Naive thymus-derived CD8-positive, alpha-beta T cell (primary cell): ENCODE results near the gene TBL1XR1. TPM values are rescaled to one million over a fixed set of nuclear protein-coding genes. Genes with fewer than 3 reads are reported as not detected.
A peak's percentile ranks its signal among the peaks of the same experiment; 100 is the strongest.

Experiments
- ATAC-seq, 2 donors: fragments of 150-1000 bp; cut with Tn5 transposase in 1 of 2; sonication (Bioruptor Pico), chemical (Tn5 transposase) in 1 of 2; 1 replicate in 1 of 2; 2 replicates in 1 of 2; pipeline ENCODE4 v1.10.0; 2021; ENCODE audit warnings: mild to moderate bottlenecking in 2 of 2, moderate library complexity in 2 of 2
- POLR2A ChIA-PET: fragments of 350-600 bp; sonication (Branson Sonifier 250); formaldehyde crosslinking; loops from one replicate; lab custom pipeline; 2021; ENCODE audit warnings: antibody characterized with exemption; lab: Charles Lee
- DNase-seq, 10 donors: peaks; one replicate each; pipeline versions ENCODE4 v3.0.0 to v3.0.0-alpha.2; 2020 to 2022
- H3K27ac Mint-ChIP-seq, 10 donors: one replicate each; pipeline ENCODE4 v1.8.0; 2020 to 2022; ENCODE audit warnings: mild to moderate bottlenecking in 10 of 10, mixed read lengths in 10 of 10, moderate library complexity in 4 of 10, inconsistent platforms in 1 of 10
- H3K27me3 Mint-ChIP-seq, 5 donors: one replicate each; pipeline ENCODE4 v1.8.0; 2021 to 2022; ENCODE audit warnings: mixed read lengths in 5 of 5
- H3K36me3 Mint-ChIP-seq, 3 donors: one replicate each; pipeline ENCODE4 v1.8.0; 2020 to 2022; ENCODE audit warnings: mixed read lengths in 3 of 3, mild to moderate bottlenecking in 2 of 3, inconsistent platforms in 1 of 3
- H3K4me1 Mint-ChIP-seq, 4 donors: one replicate each; pipeline ENCODE4 v1.8.0; 2021 to 2022; ENCODE audit warnings: mixed read lengths in 4 of 4
- H3K4me3 Mint-ChIP-seq, 10 donors: one replicate each; pipeline ENCODE4 v1.8.0; 2020 to 2022; ENCODE audit warnings: mild to moderate bottlenecking in 10 of 10, mixed read lengths in 10 of 10, moderate library complexity in 6 of 10, inconsistent platforms in 1 of 10
- H3K9me3 Mint-ChIP-seq, 9 donors: one replicate each; pipeline ENCODE4 v1.8.0; 2020 to 2022; ENCODE audit warnings: mixed read lengths in 9 of 9, mild to moderate bottlenecking in 3 of 9, inconsistent platforms in 1 of 9, moderate library complexity in 1 of 9
- polyA plus RNA-seq, 3 donors: library from polyadenylated mRNA; unstranded; fragments of 300-500 nt; fragmentation: Illumina TruSeq; gene quantifications; one replicate each; pipeline ENCODE4 v1.2.3, GENCODE V29; 2021
- total RNA-seq, 8 experiments: library from RNA in 2 of 8; stranded (reverse) in 2 of 8; gene quantifications; one replicate each; pipeline ENCODE4 v1.2.3 and lab custom pipeline; 2021 to 2026

TBL1XR1 gene
- total and polyA plus RNA-seq, 5 experiments from 2014 or later: 23.4 to 160 (median 34.7) TPM

DNA sequence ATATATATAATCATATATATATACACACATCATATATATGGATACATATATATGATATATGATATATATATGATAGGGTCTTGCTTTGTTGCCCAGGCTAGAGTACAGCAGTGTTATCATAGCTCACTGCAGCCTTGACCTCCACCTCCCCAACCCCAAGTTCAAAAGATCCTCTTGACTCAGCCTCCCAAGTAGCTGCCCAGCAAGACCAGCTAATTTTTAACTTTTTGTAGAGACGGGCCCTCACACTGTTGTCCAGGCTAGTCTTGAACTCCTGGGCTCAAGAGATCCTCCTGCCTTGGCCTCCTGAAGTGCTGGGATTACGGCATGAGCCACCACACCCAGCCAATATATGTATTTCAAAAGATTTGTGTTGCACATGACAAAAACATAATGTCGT is 83.0 kb downstream of the TBL1XR1 start:
- H3K36me3 Mint-ChIP-seq: peaks cover 0 to 6% (median 4%) of the 10 kb centered on the region in 3 donors
- H3K27ac Mint-ChIP-seq: peak overlapping the region in 1 of 10 donors; percentile 25
- DNase-seq (no peak), ATAC-seq (no peak)
- H3K4me1 Mint-ChIP-seq: peaks cover 43 to 88% (median 82%) of the 10 kb centered on the region in 4 donors
- no peaks in the 10 kb centered on the region for H3K27me3 Mint-ChIP-seq
- no peak overlapping the region for H3K4me3 Mint-ChIP-seq
- H3K9me3 Mint-ChIP-seq: peaks cover 0 to 17% (median 0%) of the 10 kb centered on the region in 9 donors
- POLR2A ChIA-PET: no interaction called here

- H3K4me3 Mint-ChIP-seq: peak overlapping the region in 2 of 10 donors; percentile 4 to 8
- H3K9me3 Mint-ChIP-seq: peaks cover 0 to 15% (median 0%) of the 10 kb centered on the region in 9 donors
- POLR2A ChIA-PET: no interaction called here
- peaks cover 0 to 6% (median 4%) of the 10 kb centered on the region in 3 donors for H3K36me3 Mint-ChIP-seq
- DNase-seq (no peak), ATAC-seq (no peak)
- H3K27me3 Mint-ChIP-seq: no peaks in the 10 kb centered on the region
- peak overlapping the region; percentile 54 to 92 (median 83) for H3K27ac Mint-ChIP-seq
- peaks cover 39 to 82% (median 73%) of the 10 kb centered on the region in 4 donors for H3K4me1 Mint-ChIP-seq
Measured at GRCh38 chr3:177111541-177111949, 85.7 kb downstream of the TBL1XR1 start.

GRCh38 chr3:177110895-177111294 is 86.4 kb downstream of the TBL1XR1 start:
- Mint-ChIP-seq H3K27ac (peak overlapping the region; percentile 30 to 92 (median 86)), H3K27me3 (no peaks in the 10 kb centered on the region), H3K4me1 (peaks cover 33 to 81% (median 73%) of the 10 kb centered on the region in 4 donors), H3K36me3 (peaks cover 0 to 4% (median 2%) of the 10 kb centered on the region in 3 donors), H3K9me3 (peaks cover 0 to 9% (median 0%) of the 10 kb centered on the region in 9 donors), H3K4me3 (peak overlapping the region in 8 of 10 donors; percentile 40 to 77 (median 53))
- DNase-seq (no peak), ATAC-seq (peak; percentile 3 to 14)
- POLR2A ChIA-PET: interaction anchor here (0.8 kb wide), 1 partner anchor 249 kb away, joined by 4 read pairs; no protein-coding TSS in a partner anchor

GRCh38 chr3:177110386-177110785 is 86.9 kb downstream of the TBL1XR1 start:
- Mint-ChIP-seq H3K27me3 (no peaks in the 10 kb centered on the region), H3K4me3 (peak overlapping the region in 9 of 10 donors; percentile 1 to 77 (median 46)), H3K9me3 (peaks cover 0 to 4% (median 0%) of the 10 kb centered on the region in 9 donors), H3K27ac (peak overlapping the region; percentile 68 to 92 (median 86)), H3K36me3 (peaks cover 0 to 4% (median 2%) of the 10 kb centered on the region in 3 donors), H3K4me1 (peaks cover 30 to 81% (median 73%) of the 10 kb centered on the region in 4 donors)
- POLR2A ChIA-PET: interaction anchor here (0.8 to 1.5 kb wide), 3 partner anchors 41 to 249 kb away, joined by 3 to 4 read pairs (median 3); no protein-coding TSS in a partner anchor
- no peak for DNase-seq
- peak in 1 of 2 donors; percentile 25 for ATAC-seq

- Mint-ChIP-seq H3K27ac (peak overlapping the region; percentile 72 to 92 (median 86)), H3K27me3 (no peaks in the 10 kb centered on the region), H3K36me3 (peaks cover 0 to 4% (median 2%) of the 10 kb centered on the region in 3 donors), H3K4me1 (peaks cover 30 to 83% (median 75%) of the 10 kb centered on the region in 4 donors), H3K4me3 (peak overlapping the region; percentile 1 to 77 (median 47)), H3K9me3 (no peaks in the 10 kb centered on the region)
- peak; percentile 85 to 96 for ATAC-seq
- POLR2A ChIA-PET: interaction anchor here (1.0 to 1.5 kb wide), 2 partner anchors 41 to 88 kb away, joined by 3 read pairs; no protein-coding TSS in a partner anchor
- peak in 5 of 10 donors; percentile 12 to 62 (median 49) for DNase-seq
Measured at GRCh38 chr3:177109688-177110330, 87.5 kb downstream of the TBL1XR1 start.

- peaks cover 0 to 4% (median 2%) of the 10 kb centered on the region in 3 donors for H3K36me3 Mint-ChIP-seq
- peaks cover 31 to 90% (median 79%) of the 10 kb centered on the region in 4 donors for H3K4me1 Mint-ChIP-seq
- H3K27me3 Mint-ChIP-seq: no peaks in the 10 kb centered on the region
- DNase-seq (no peak), ATAC-seq (no peak)
- H3K27ac Mint-ChIP-seq: peak overlapping the region in 8 of 10 donors; percentile 4 to 88 (median 50)
- H3K9me3 Mint-ChIP-seq: no peaks in the 10 kb centered on the region
- H3K4me3 Mint-ChIP-seq: peak overlapping the region in 3 of 10 donors; percentile 16 to 64 (median 33)
- POLR2A ChIA-PET: no interaction called here
Measured at GRCh38 chr3:177108648-177109047, 88.6 kb downstream of the TBL1XR1 start.

- Mint-ChIP-seq H3K27ac (peak overlapping the region in 2 of 10 donors; percentile 3 to 49), H3K4me1 (peaks cover 27 to 87% (median 73%) of the 10 kb centered on the region in 4 donors), H3K9me3 (no peaks in the 10 kb centered on the region), H3K4me3 (peak overlapping the region in 2 of 10 donors; percentile 24 to 33), H3K27me3 (no peaks in the 10 kb centered on the region), H3K36me3 (peaks cover 0 to 1% (median 0%) of the 10 kb centered on the region in 3 donors)
- DNase-seq (no peak), ATAC-seq (no peak)
- POLR2A ChIA-PET: interaction anchor here (0.8 kb wide), 1 partner anchor 11 kb away, joined by 3 read pairs; no protein-coding TSS in a partner anchor
Measured at GRCh38 chr3:177107461-177108239, 89.6 kb downstream of the TBL1XR1 start.

- POLR2A ChIA-PET: interaction anchor here (0.8 kb wide), 1 partner anchor 12 kb away, joined by 3 read pairs; no protein-coding TSS in a partner anchor
- Mint-ChIP-seq H3K4me1 (peaks cover 27 to 86% (median 67%) of the 10 kb centered on the region in 4 donors), H3K4me3 (peak overlapping the region in 4 of 10 donors; percentile 11 to 40 (median 18)), H3K27ac (peak overlapping the region in 4 of 10 donors; percentile 11 to 54 (median 32)), H3K9me3 (no peaks in the 10 kb centered on the region), H3K36me3 (peaks cover 0 to 2% (median 0%) of the 10 kb centered on the region in 3 donors), H3K27me3 (no peaks in the 10 kb centered on the region)
- DNase-seq: no peak
- no peak for ATAC-seq
Measured at GRCh38 chr3:177106594-177106993, 90.7 kb downstream of the TBL1XR1 start.

GRCh38 chr3:177106184-177106583 is 91.1 kb downstream of the TBL1XR1 start:
- Mint-ChIP-seq H3K4me1 (peaks cover 26 to 83% (median 64%) of the 10 kb centered on the region in 4 donors), H3K27ac (peak overlapping the region in 5 of 10 donors; percentile 11 to 54 (median 22)), H3K4me3 (peak overlapping the region in 7 of 10 donors; percentile 7 to 43 (median 18)), H3K36me3 (peaks cover 0 to 2% (median 0%) of the 10 kb centered on the region in 3 donors), H3K27me3 (no peaks in the 10 kb centered on the region), H3K9me3 (no peaks in the 10 kb centered on the region)
- DNase-seq: no peak
- peak in 1 of 2 donors; percentile 19 for ATAC-seq
- POLR2A ChIA-PET: no interaction called here

- Mint-ChIP-seq H3K27me3 (no peaks in the 10 kb centered on the region), H3K27ac (peak overlapping the region in 4 of 10 donors; percentile 12 to 65 (median 28)), H3K4me1 (peaks cover 23 to 81% (median 60%) of the 10 kb centered on the region in 4 donors), H3K36me3 (peaks cover 0 to 2% (median 0%) of the 10 kb centered on the region in 3 donors), H3K4me3 (peak overlapping the region in 3 of 10 donors; percentile 30 to 41 (median 40)), H3K9me3 (no peaks in the 10 kb centered on the region)
- ATAC-seq (no peak), DNase-seq (no peak)
- POLR2A ChIA-PET: no interaction called here
Measured at GRCh38 chr3:177105623-177106022, 91.7 kb downstream of the TBL1XR1 start.

DNA sequence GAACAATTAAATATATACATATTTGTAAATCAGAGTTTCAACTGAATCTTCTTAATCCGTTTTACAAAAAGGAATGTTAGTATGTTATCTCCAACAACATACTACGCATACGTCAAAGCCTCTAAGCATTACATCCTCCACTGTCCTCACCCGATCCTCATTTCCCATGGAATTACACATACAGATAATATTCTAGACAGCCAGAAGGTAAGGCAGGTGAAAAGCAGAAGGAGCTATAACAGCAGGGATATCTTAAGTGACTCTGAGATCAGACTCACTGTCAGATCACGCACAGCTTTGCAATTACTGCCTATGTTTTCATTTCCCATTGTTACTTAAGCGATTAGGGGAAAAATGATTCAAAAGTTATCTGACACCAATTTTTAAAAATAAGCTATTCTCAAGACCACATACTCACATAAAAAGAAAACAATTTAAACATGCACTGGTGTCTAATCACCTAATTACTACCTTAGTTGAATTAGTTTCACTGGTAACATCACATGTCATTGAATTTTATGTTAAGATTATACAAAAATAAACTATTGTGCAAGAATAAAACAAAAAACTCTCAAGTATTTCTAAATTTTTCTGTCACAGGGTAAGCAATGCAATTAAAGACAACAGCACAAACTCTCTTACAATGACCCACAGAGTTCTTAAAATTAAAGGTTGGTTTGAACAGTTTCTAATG is 92.8 kb downstream of the TBL1XR1 start:
- POLR2A ChIA-PET: no interaction called here
- H3K4me3 Mint-ChIP-seq: peak overlapping the region in 3 of 10 donors; percentile 14 to 49 (median 26)
- H3K9me3 Mint-ChIP-seq: no peaks in the 10 kb centered on the region
- no peaks in the 10 kb centered on the region for H3K27me3 Mint-ChIP-seq
- DNase-seq (no peak), ATAC-seq (no peak)
- peaks cover 0 to 2% (median 0%) of the 10 kb centered on the region in 3 donors for H3K36me3 Mint-ChIP-seq
- H3K27ac Mint-ChIP-seq: peak overlapping the region in 6 of 10 donors; percentile 1 to 43 (median 22)
- peaks cover 15 to 71% (median 51%) of the 10 kb centered on the region in 4 donors for H3K4me1 Mint-ChIP-seq
